IMR-90 (cell line): Measurements from ENCODE around the gene RALGPS1. TPM values are rescaled to one million over a fixed set of nuclear protein-coding genes. Genes with fewer than 3 reads are reported as not detected.
A peak's percentile ranks its signal among the peaks of the same experiment; 100 is the strongest.

Experiments used
- ATAC-seq: fragments of 200-7000 bp; cut with Tn5 transposase; 2 replicates; pipeline ENCODE4 v1.9.1; 2020; ENCODE audit warnings: low read depth, mild to moderate bottlenecking, moderate library complexity
- BruUV-seq: library from RNA; stranded (reverse); fragments of 400-500 nt; replicated peaks from 2 replicates; lab custom pipeline; 2021; lab: Mats Ljungman, UMichigan
- CTCF ChIA-PET: fragments of 300-600 bp; formaldehyde crosslinking; extraction: SDS; loops from one replicate; lab custom pipeline; 2021; ENCODE audit warnings: antibody characterized with exemption; lab: Yijun Ruan, JAX
- POLR2A ChIA-PET: fragments of 300-600 bp; sonication (Branson Sonifier 250); formaldehyde crosslinking; loops from one replicate; lab custom pipeline; 2022; ENCODE audit warnings: antibody characterized with exemption; ENCODE audit not compliant: unreplicated experiment; lab: Charles Lee
- DNase-seq: peaks from one replicate; pipeline ENCODE4 v3.0.0; 2013
- H2AFZ ChIP-seq: replicated peaks from 2 replicates; pipeline ENCODE3; 2013; ENCODE audit warnings: low read length, mild to moderate bottlenecking; ENCODE audit not compliant: poor library complexity
- H2AK5ac ChIP-seq: 2 replicates; pipeline ENCODE4 v1.6.1; 2013; ENCODE audit warnings: low read depth, low read length, inconsistent platforms
- H2AK9ac ChIP-seq: replicated peaks from 2 replicates; pipeline ENCODE3; 2013; ENCODE audit warnings: mild to moderate bottlenecking, low read depth, low read length, moderate library complexity; ENCODE audit not compliant: poor library complexity
- H2BK120ac ChIP-seq: 2 replicates; pipeline ENCODE4 v1.6.1; 2013; ENCODE audit warnings: low read depth, low read length, inconsistent platforms
- H2BK15ac ChIP-seq: 3 replicates; pipeline ENCODE4 v1.6.1; 2013; ENCODE audit warnings: low read depth, low read length, inconsistent platforms
- H2BK20ac ChIP-seq: 2 replicates; pipeline ENCODE4 v1.6.1; 2013; ENCODE audit warnings: low read depth, mild to moderate bottlenecking, inconsistent platforms, low read length, moderate library complexity
- H2BK5ac ChIP-seq: 2 replicates; pipeline ENCODE4 v1.6.1; 2013; ENCODE audit warnings: mild to moderate bottlenecking, low read depth, low read length, inconsistent platforms; ENCODE audit not compliant: poor library complexity, severe bottlenecking
- H3K14ac ChIP-seq: replicated peaks from 2 replicates; pipeline ENCODE4 v1.6.1; 2013; ENCODE audit warnings: low read depth, low read length, inconsistent platforms
- H3K18ac ChIP-seq: 2 replicates; pipeline ENCODE4 v1.6.1; 2013; ENCODE audit warnings: low read depth, low read length, control low read depth
- H3K23ac ChIP-seq: 2 replicates; pipeline ENCODE4 v1.6.1; 2013; ENCODE audit warnings: low read depth, low read length, inconsistent platforms
- H3K27ac ChIP-seq: 2 replicates; pipeline ENCODE4 v1.5.1; 2013; ENCODE audit warnings: mild to moderate bottlenecking, control low read depth, low read length; ENCODE audit not compliant: insufficient read depth
- H3K27me3 ChIP-seq: 2 replicates; pipeline ENCODE4 v1.6.1; 2013; ENCODE audit warnings: low read length; ENCODE audit not compliant: control insufficient read depth, insufficient read depth
- H3K36me3 ChIP-seq: 2 replicates; pipeline ENCODE4 v1.6.1; 2013; ENCODE audit warnings: low read length, mixed read lengths; ENCODE audit not compliant: control insufficient read depth, insufficient read depth
- H3K4ac ChIP-seq: 2 replicates; pipeline ENCODE4 v1.6.1; 2013; ENCODE audit warnings: low read depth, low read length, inconsistent platforms
- H3K4me1 ChIP-seq: 2 replicates; pipeline ENCODE4 v1.6.1; 2013; ENCODE audit warnings: low read length, mixed read lengths; ENCODE audit not compliant: control insufficient read depth, insufficient read depth
- H3K4me2 ChIP-seq: 2 replicates; pipeline ENCODE4 v1.6.1; 2013; ENCODE audit warnings: low read depth, mild to moderate bottlenecking, control low read depth, low read length, moderate library complexity
- H3K4me3 ChIP-seq: 2 replicates; pipeline ENCODE4 v1.5.1; 2013; ENCODE audit warnings: low read depth, mild to moderate bottlenecking, control low read depth, low read length, moderate library complexity; ENCODE audit not compliant: insufficient read depth
- H3K56ac ChIP-seq: 2 replicates; pipeline ENCODE4 v1.6.1; 2013; ENCODE audit warnings: low read length, inconsistent platforms; ENCODE audit not compliant: insufficient read depth; ENCODE audit errors: extremely low read depth
- H3K79me1 ChIP-seq, 2 experiments: 2 replicates each; pipeline ENCODE4 v1.6.1; 2013; ENCODE audit warnings: low read length in 2 of 2, inconsistent platforms in 1 of 2, low read depth in 1 of 2
- H3K9ac ChIP-seq: 2 replicates; pipeline ENCODE4 v1.6.1; 2013; ENCODE audit warnings: low read depth, low read length, control low read depth
- H3K9me1 ChIP-seq: 2 replicates; pipeline ENCODE4 v1.6.1; 2013; ENCODE audit warnings: low read length, inconsistent platforms; ENCODE audit not compliant: insufficient read depth
- H3K9me3 ChIP-seq: 2 replicates; pipeline ENCODE4 v1.6.1; 2013; ENCODE audit warnings: low read length; ENCODE audit not compliant: control insufficient read depth, insufficient read depth
- H4K20me1 ChIP-seq: 2 replicates; pipeline ENCODE4 v1.6.1; 2013; ENCODE audit warnings: low read length, inconsistent platforms; ENCODE audit not compliant: insufficient read depth
- H4K5ac ChIP-seq: 2 replicates; pipeline ENCODE4 v1.6.1; 2013; ENCODE audit warnings: mild to moderate bottlenecking, low read depth, low read length, control low read depth
- H4K8ac ChIP-seq, 2 experiments: 2 replicates each; pipeline ENCODE4 v1.6.1; 2013; ENCODE audit warnings: low read depth in 2 of 2, low read length in 2 of 2, control low read depth in 1 of 2, inconsistent platforms in 1 of 2
- H4K91ac ChIP-seq: 2 replicates; pipeline ENCODE4 v1.6.1; 2013; ENCODE audit warnings: low read depth, low read length, inconsistent platforms; ENCODE audit not compliant: insufficient read depth
- BHLHE40 ChIP-seq: fragments of 150-350 bp; IDR thresholded peaks from 2 replicates; pipeline ENCODE4 v1.6.1; 2016; ENCODE audit warnings: mild to moderate bottlenecking, low read depth, low read length
- MAZ ChIP-seq: IDR thresholded peaks from 2 replicates; pipeline ENCODE4 v1.6.1; 2012; ENCODE audit warnings: low read depth, mild to moderate bottlenecking, low read length, improper control_type of control experiment, moderate library complexity, borderline replicate concordance
- RCOR1 ChIP-seq: IDR thresholded peaks from 2 replicates; pipeline ENCODE4 v1.6.1; 2012; ENCODE audit warnings: mild to moderate bottlenecking, low read length, improper control_type of control experiment; ENCODE audit not compliant: insufficient replicate concordance
- WGBS, 2 experiments: methylation state at CpG; one replicate each; pipeline versions ENCODE4 v1.1.5 to v1.1.7; 2013; ENCODE audit warnings: missing lambda C conversion rate in 2 of 2; ENCODE audit not compliant: insufficient read length in 1 of 2; ENCODE audit errors: extremely low coverage in 2 of 2; 5-methylcytosine and 5-hydroxymethylcytosine counted together
- dilution Hi-C: fragments of 300-500 bp; cut with HindIII; formaldehyde crosslinking; loops from one replicate; pipeline ENCODE4 v1.14.3; 2018; ENCODE audit warnings: low sequenced_read_pairs; ENCODE audit not compliant: unreplicated experiment
- in situ Hi-C: fragments of 300-500 bp; cut with MboI; formaldehyde crosslinking; loops from 3 replicates; pipeline ENCODE4 v1.14.3; 2019; ENCODE audit warnings: low sequenced_read_pairs, inconsistent platforms, mixed read lengths
- intact Hi-C: fragments of 100-400 bp; cut with micrococcal nuclease; formaldehyde crosslinking; loops from 2 replicates; pipeline ENCODE4 v1.10.0; 2022
- polyA plus RNA-seq, 3 experiments: library from polyadenylated mRNA; depleted of rRNA; stranded (reverse); fragments of >200 nt; gene quantifications; 2 replicates each; pipeline ENCODE4 v1.2.3, GENCODE V29; 2012; ENCODE audit warnings: low replicate concordance in 1 of 3
- total RNA-seq: library from RNA; depleted of rRNA; stranded (reverse); fragments of >200 nt; gene quantifications from 2 replicates; pipeline ENCODE4 v1.2.3, GENCODE V29; 2012

Gene RALGPS1
- total and polyA plus RNA-seq, 2 of the 4 experiments (the other 2 are of a cell fraction) = 0.90 to 2.8 TPM

GRCh38 chr9:126952205-126952977 is 37.8 kb downstream of the RALGPS1 start (continued):
- no peak for TF ChIP-seq MAZ

- peak; percentile 37 for ATAC-seq
- Histone ChIP-seq H2AFZ (no peak overlapping the region), H3K27me3 (no peaks in the 10 kb centered on the region), H3K27ac (peak overlapping the region; percentile 81; the same call in 1 of the 2 replicates), H2BK15ac (peak overlapping the region; percentile 54; the same call in 2 of the 3 replicates), H3K9me1 (peaks cover 28% of the 10 kb centered on the region), H4K5ac (peak overlapping the region; percentile 59), H3K4me3 (no peak overlapping the region), H3K4ac (peak overlapping the region; percentile 66), H4K8ac (peak overlapping the region; percentile 82 to 84), H2AK5ac (no peak overlapping the region; the same call in 1 of the 2 replicates), H3K14ac (peak overlapping the region; percentile 46), H3K4me2 (peak overlapping the region; percentile 0), H2BK5ac (peak overlapping the region; percentile 90), H3K9ac (no peak overlapping the region), H3K23ac (peak overlapping the region; percentile 6; the same call in 1 of the 2 replicates), H3K79me1 (no peaks in the 10 kb centered on the region), H2BK120ac (peak overlapping the region; percentile 84; the same call in 1 of the 2 replicates), H2AK9ac (peak overlapping the region; percentile 62), H3K56ac (no peak overlapping the region), H2BK20ac (peak overlapping the region; percentile 73; the same call in 1 of the 2 replicates), H3K4me1 (peaks cover 25% of the 10 kb centered on the region), H4K20me1 (no peaks in the 10 kb centered on the region), H4K91ac (peak overlapping the region; percentile 83), H3K18ac (peak overlapping the region; percentile 67), H3K36me3 (no peaks in the 10 kb centered on the region), H3K9me3 (no peaks in the 10 kb centered on the region)
- no peak for TF ChIP-seq RCOR1
- peak; percentile 84; the same call in 1 of the 2 replicates for TF ChIP-seq BHLHE40
- peak; percentile 89 for DNase-seq
- ChIA-PET POLR2A (no interaction called here), CTCF (no interaction called here)
- no CpG with 5 or more reads among the region's 8 CpGs for WGBS, 2 experiments
- BruUV-seq = no TSS peak
- intact Hi-C loops = no loop called here
- dilution Hi-C loops = no loop called here
- in situ Hi-C loops = no loop called here
Observed at GRCh38 chr9:126953041-126953809, 38.6 kb downstream of the RALGPS1 start.
